Fibroblast of villous mesenchyme (primary cell): ENCODE data around the gene NRP2. TPM values are rescaled to one million over a fixed set of nuclear protein-coding genes. Genes with fewer than 3 reads are reported as not detected.
A peak's percentile ranks its signal among the peaks of the same experiment; 100 is the strongest.

Source experiments
- DNase-seq: peaks from one replicate; pipeline ENCODE4 v3.0.0-alpha.2; 2010; ENCODE audit warnings: low read depth
- H3K4me3 ChIP-seq: 2 replicates; pipeline ENCODE4 v1.5.1; 2011; ENCODE audit warnings: low read depth, mild to moderate bottlenecking, low read length
- total RNA-seq: library from RNA; depleted of rRNA; stranded (reverse); fragments of >200 nt; gene quantifications from 2 replicates; pipeline ENCODE4 v1.2.3, GENCODE V29; 2012
- TF ChIP-seq, protein P1 (sequence below): IDR thresholded peaks from 2 replicates; pipeline ENCODE4 v1.5.1; 2012; ENCODE audit warnings: low read depth, mild to moderate bottlenecking, low read length; ENCODE audit not compliant: insufficient read depth

NRP2 gene
- total RNA-seq, 1 donor, result 117 TPM

DNA sequence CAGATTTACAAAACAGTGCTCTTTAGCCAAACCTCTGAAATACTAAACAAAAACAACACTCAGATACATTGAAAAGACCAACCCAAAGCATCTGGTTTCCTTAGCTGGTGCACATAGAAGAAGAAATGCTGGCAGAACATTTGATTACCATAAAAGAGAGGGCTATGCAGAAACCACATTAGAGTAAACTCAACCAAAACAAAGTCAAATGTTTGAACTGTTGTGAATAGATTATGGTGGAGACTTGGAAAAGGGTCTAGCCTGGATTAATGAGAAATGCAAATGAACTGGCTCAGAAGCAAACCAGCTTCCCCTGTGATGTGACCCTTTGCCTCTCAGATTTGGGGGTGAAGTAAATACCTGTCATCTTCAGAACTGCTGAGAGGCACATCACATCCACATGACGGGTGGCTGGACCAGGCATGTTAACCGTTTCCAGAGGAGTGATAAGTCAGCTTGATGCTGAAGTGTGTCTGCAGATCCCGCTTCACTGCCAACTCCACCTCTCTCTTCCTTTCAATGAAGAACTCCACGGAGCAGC is 153.0 kb downstream of the NRP2 start:
- TF ChIP-seq, protein P1, sequence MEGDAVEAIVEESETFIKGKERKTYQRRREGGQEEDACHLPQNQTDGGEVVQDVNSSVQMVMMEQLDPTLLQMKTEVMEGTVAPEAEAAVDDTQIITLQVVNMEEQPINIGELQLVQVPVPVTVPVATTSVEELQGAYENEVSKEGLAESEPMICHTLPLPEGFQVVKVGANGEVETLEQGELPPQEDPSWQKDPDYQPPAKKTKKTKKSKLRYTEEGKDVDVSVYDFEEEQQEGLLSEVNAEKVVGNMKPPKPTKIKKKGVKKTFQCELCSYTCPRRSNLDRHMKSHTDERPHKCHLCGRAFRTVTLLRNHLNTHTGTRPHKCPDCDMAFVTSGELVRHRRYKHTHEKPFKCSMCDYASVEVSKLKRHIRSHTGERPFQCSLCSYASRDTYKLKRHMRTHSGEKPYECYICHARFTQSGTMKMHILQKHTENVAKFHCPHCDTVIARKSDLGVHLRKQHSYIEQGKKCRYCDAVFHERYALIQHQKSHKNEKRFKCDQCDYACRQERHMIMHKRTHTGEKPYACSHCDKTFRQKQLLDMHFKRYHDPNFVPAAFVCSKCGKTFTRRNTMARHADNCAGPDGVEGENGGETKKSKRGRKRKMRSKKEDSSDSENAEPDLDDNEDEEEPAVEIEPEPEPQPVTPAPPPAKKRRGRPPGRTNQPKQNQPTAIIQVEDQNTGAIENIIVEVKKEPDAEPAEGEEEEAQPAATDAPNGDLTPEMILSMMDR, result no peak
- DNase-seq, result peak; percentile 82
- no peak overlapping the region for H3K4me3 ChIP-seq

- no peak for DNase-seq
- TF ChIP-seq, protein P1, result no peak
- H3K4me3 ChIP-seq, result no peak overlapping the region
Measured at GRCh38 chr2:205835923-205836322, 153.6 kb downstream of the NRP2 start.

- TF ChIP-seq, protein P1, result no peak
- H3K4me3 ChIP-seq, result no peak overlapping the region
- no peak for DNase-seq
Measured at GRCh38 chr2:205836477-205837221, 154.3 kb downstream of the NRP2 start.

DNA sequence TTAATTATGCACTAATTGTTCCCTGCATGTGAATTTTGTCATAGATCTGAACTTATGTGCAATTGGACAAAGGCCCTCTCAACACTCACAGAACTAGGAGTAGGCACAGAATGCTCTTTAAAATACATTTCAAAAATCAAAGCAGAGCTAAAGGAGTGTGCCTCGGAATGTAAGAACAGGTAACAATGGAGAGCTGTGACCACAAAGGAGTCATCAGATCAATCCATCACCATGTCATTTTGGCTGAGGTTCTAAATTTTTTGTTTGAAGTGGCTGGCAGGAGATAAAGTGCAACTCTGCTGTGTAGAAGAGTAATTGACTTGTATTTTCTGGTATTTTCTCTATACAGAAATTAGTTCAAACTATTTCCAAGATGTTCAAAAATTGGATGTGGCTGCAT is 155.4 kb downstream of the NRP2 start:
- no peak for DNase-seq
- TF ChIP-seq, protein P1, result no peak
- no peak overlapping the region for H3K4me3 ChIP-seq

GRCh38 chr2:205845446-205845845 is 163.1 kb downstream of the NRP2 start:
- H3K4me3 ChIP-seq, result no peak overlapping the region
- TF ChIP-seq, protein P1, result no peak
- no peak for DNase-seq
